Activated CD8-positive, alpha-beta T cell treated with anti-CD3 and anti-CD28 coated beads, Interleukin-2, amount 10 ng/mL, durations not matched to agents 7 days and 5 days (primary cell): ENCODE data around the gene PLAAT5. TPM values are rescaled to one million over a fixed set of nuclear protein-coding genes. Genes with fewer than 3 reads are reported as not detected.
A peak's percentile ranks its signal among the peaks of the same experiment; 100 is the strongest.

Source experiments
- ATAC-seq: fragments of 150-1000 bp; cut with Tn5 transposase; one replicate; pipeline ENCODE4 v1.10.0; 2021; ENCODE audit warnings: moderate library complexity
- CTCF ChIA-PET: fragments of 350-600 bp; sonication (Branson Sonifier 250); formaldehyde crosslinking; loops from one replicate; lab custom pipeline; 2021; ENCODE audit warnings: antibody characterized with exemption; lab: Charles Lee
- POLR2A ChIA-PET: fragments of 350-600 bp; sonication (Branson Sonifier 250); formaldehyde crosslinking; loops from one replicate; lab custom pipeline; 2021; ENCODE audit warnings: antibody characterized with exemption; lab: Charles Lee
- DNase-seq: peaks from one replicate; pipeline ENCODE4 v3.0.0-alpha.2; 2020
- H3K27ac Mint-ChIP-seq: one replicate; pipeline ENCODE4 v1.8.0; 2021; ENCODE audit warnings: mild to moderate bottlenecking, mixed read lengths
- H3K27me3 Mint-ChIP-seq: one replicate; pipeline ENCODE4 v1.8.0; 2021; ENCODE audit warnings: low read depth, mixed read lengths
- H3K36me3 Mint-ChIP-seq: one replicate; pipeline ENCODE4 v1.8.0; 2021; ENCODE audit warnings: low read depth, mixed read lengths
- H3K4me1 Mint-ChIP-seq: one replicate; pipeline ENCODE4 v1.8.0; 2021; ENCODE audit warnings: low read depth, mixed read lengths
- H3K4me3 Mint-ChIP-seq: one replicate; pipeline ENCODE4 v1.8.0; 2021; ENCODE audit warnings: mild to moderate bottlenecking, mixed read lengths
- H3K9me3 Mint-ChIP-seq: one replicate; pipeline ENCODE4 v1.8.0; 2022; ENCODE audit warnings: mixed read lengths; ENCODE audit not compliant: insufficient read depth
- total RNA-seq, 2 experiments: library from RNA; stranded (reverse); gene quantifications; one replicate each; pipeline ENCODE4 v1.2.3, GENCODE V29; 2021

Gene PLAAT5
- total RNA-seq, 2 experiments from 2014 or later, result 0.11 to 0.68 TPM

DNA sequence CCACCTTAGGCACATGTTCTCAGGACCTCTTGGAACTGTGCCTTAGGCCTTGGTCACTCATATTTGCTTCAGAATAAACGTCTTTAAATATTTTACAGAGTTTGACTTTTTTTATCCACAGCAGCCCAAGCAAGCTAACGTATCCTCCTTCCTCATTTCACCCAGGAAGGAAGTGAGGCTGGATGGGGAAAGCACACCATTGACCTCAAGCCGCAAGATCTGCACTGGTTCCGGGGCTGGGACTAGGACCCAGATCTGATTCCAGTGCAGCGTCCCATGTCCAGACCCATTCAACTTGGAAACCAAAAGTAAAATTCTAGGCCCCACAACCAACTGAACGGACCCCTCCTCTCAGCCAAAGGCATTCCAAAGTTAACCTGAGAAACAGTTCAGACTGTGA is 12.5 kb upstream of the PLAAT5 start:
- Mint-ChIP-seq H3K9me3 (peaks cover 18% of the 10 kb centered on the region), H3K27me3 (peaks cover 2% of the 10 kb centered on the region), H3K27ac (no peak overlapping the region), H3K4me1 (peaks cover 27% of the 10 kb centered on the region), H3K4me3 (no peak overlapping the region), H3K36me3 (peaks cover 8% of the 10 kb centered on the region)
- CTCF ChIA-PET, result interaction anchor here (0.6 kb wide), 1 partner anchor 205 kb away, joined by 4 read pairs; no protein-coding TSS in a partner anchor
- POLR2A ChIA-PET, result no interaction called here
- DNase-seq (no peak), ATAC-seq (no peak)

- Mint-ChIP-seq H3K4me1 (peaks cover 27% of the 10 kb centered on the region), H3K36me3 (peaks cover 8% of the 10 kb centered on the region), H3K4me3 (no peak overlapping the region), H3K27ac (peak overlapping the region; percentile 9), H3K27me3 (peaks cover 5% of the 10 kb centered on the region), H3K9me3 (peaks cover 18% of the 10 kb centered on the region)
- DNase-seq (no peak), ATAC-seq (no peak)
- POLR2A ChIA-PET, result no interaction called here
- CTCF ChIA-PET, result no interaction called here
Observed at GRCh38 chr11:63502252-63502820, 11.4 kb upstream of the PLAAT5 start.

- POLR2A ChIA-PET, result no interaction called here
- no peak overlapping the region for H3K4me3 Mint-ChIP-seq
- H3K27ac Mint-ChIP-seq, result no peak overlapping the region
- peaks cover 23% of the 10 kb centered on the region for H3K4me1 Mint-ChIP-seq
- peaks cover 18% of the 10 kb centered on the region for H3K9me3 Mint-ChIP-seq
- CTCF ChIA-PET, result no interaction called here
- peaks cover 13% of the 10 kb centered on the region for H3K27me3 Mint-ChIP-seq
- ATAC-seq (no peak), DNase-seq (no peak)
- H3K36me3 Mint-ChIP-seq, result peaks cover 8% of the 10 kb centered on the region
Observed at GRCh38 chr11:63501236-63501635, 10.3 kb upstream of the PLAAT5 start.

DNA sequence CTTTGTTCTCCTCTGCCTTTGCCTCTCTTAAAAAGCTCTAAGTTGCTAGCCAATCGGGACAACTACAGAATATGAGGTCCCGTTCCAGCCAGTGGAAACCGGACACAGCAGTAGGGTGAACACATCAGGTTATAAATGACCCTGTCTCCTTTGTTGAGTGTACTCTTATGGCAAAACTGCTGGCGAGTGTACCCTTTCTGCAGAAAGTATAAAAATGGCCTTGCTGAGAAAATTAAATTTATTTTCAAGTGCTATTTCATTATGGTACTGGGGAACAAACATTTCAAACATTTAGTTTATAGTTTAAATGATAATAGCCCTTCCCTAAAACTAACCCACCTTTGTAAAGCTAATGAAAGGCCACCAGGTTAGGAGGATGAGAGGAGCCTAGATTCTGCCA is 8.9 kb upstream of the PLAAT5 start:
- peaks cover 20% of the 10 kb centered on the region for H3K27me3 Mint-ChIP-seq
- DNase-seq, result no peak
- peaks cover 16% of the 10 kb centered on the region for H3K4me1 Mint-ChIP-seq
- no peak overlapping the region for H3K4me3 Mint-ChIP-seq
- CTCF ChIA-PET, result no interaction called here
- POLR2A ChIA-PET, result no interaction called here
- H3K27ac Mint-ChIP-seq, result no peak overlapping the region
- ATAC-seq, result no peak
- H3K9me3 Mint-ChIP-seq, result peaks cover 18% of the 10 kb centered on the region
- H3K36me3 Mint-ChIP-seq, result peaks cover 8% of the 10 kb centered on the region

GRCh38 chr11:63494975-63495374 is 4.0 kb upstream of the PLAAT5 start:
- H3K9me3 Mint-ChIP-seq, result peaks cover 8% of the 10 kb centered on the region
- no peak overlapping the region for H3K27ac Mint-ChIP-seq
- ChIA-PET POLR2A (no interaction called here), CTCF (interaction anchor here (2.1 kb wide), 1 partner anchor 16 kb away, joined by 8 read pairs; no protein-coding TSS in a partner anchor)
- ATAC-seq, result no peak
- peaks cover 50% of the 10 kb centered on the region for H3K27me3 Mint-ChIP-seq
- H3K4me3 Mint-ChIP-seq, result no peak overlapping the region
- H3K36me3 Mint-ChIP-seq, result peaks cover 2% of the 10 kb centered on the region
- no peak for DNase-seq
- peaks cover 12% of the 10 kb centered on the region for H3K4me1 Mint-ChIP-seq

DNA sequence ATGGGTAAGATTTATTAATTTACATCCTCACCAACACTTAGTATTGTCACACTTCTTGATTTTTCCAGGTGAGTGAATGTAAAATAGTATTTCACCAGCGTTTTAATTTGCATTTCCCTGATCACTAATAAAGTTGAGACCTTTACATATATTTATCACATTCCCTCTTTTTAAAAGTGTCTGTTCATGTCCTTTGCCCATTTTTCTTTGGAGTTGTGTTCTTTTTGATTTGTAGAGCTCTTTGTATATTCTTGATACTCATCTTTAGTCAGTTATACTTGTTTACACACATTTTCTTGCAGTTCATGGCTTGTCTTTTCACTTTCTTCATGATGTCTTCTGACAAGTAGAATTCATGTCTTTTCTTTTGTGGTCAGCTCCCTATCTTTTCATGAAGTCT is 2.2 kb upstream of the PLAAT5 start:
- no peak overlapping the region for H3K4me3 Mint-ChIP-seq
- POLR2A ChIA-PET, result no interaction called here
- H3K36me3 Mint-ChIP-seq, result peaks cover 2% of the 10 kb centered on the region
- H3K4me1 Mint-ChIP-seq, result peaks cover 12% of the 10 kb centered on the region
- DNase-seq, result no peak
- no peaks in the 10 kb centered on the region for H3K9me3 Mint-ChIP-seq
- no peak for ATAC-seq
- no peak overlapping the region for H3K27ac Mint-ChIP-seq
- CTCF ChIA-PET, result interaction anchor here (0.5 to 1.0 kb wide), 2 partner anchors 15 to 168 kb away, joined by 3 read pairs; no protein-coding TSS in a partner anchor
- peaks cover 60% of the 10 kb centered on the region for H3K27me3 Mint-ChIP-seq

GRCh38 chr11:63492441-63492840 is 1.5 kb upstream of the PLAAT5 start:
- Mint-ChIP-seq H3K4me1 (peaks cover 12% of the 10 kb centered on the region), H3K9me3 (no peaks in the 10 kb centered on the region), H3K27me3 (peaks cover 64% of the 10 kb centered on the region), H3K36me3 (peaks cover 2% of the 10 kb centered on the region), H3K27ac (no peak overlapping the region), H3K4me3 (no peak overlapping the region)
- ATAC-seq (no peak), DNase-seq (no peak)
- ChIA-PET POLR2A (no interaction called here), CTCF (interaction anchor here (3.9 kb wide), 1 partner anchor 14 kb away, joined by 29 read pairs; no protein-coding TSS in a partner anchor)

- ChIA-PET POLR2A (interaction anchor here (0.8 to 0.9 kb wide), 2 partner anchors 45 to 137 kb away, joined by 3 to 4 read pairs; partner anchors contain the start of gene PLAAT4), CTCF (interaction anchor here (0.7 to 3.9 kb wide), 3 partner anchors 13 to 33 kb away, joined by 3 to 29 read pairs (median 4); no protein-coding TSS in a partner anchor)
- no peak for DNase-seq
- Mint-ChIP-seq H3K36me3 (peaks cover 2% of the 10 kb centered on the region), H3K4me3 (peak overlapping the region; percentile 38), H3K27me3 (peaks cover 58% of the 10 kb centered on the region), H3K4me1 (peaks cover 12% of the 10 kb centered on the region), H3K9me3 (no peaks in the 10 kb centered on the region), H3K27ac (no peak overlapping the region)
- ATAC-seq, result no peak
Observed at GRCh38 chr11:63491636-63492372, 837 bp upstream of the PLAAT5 start.

DNA sequence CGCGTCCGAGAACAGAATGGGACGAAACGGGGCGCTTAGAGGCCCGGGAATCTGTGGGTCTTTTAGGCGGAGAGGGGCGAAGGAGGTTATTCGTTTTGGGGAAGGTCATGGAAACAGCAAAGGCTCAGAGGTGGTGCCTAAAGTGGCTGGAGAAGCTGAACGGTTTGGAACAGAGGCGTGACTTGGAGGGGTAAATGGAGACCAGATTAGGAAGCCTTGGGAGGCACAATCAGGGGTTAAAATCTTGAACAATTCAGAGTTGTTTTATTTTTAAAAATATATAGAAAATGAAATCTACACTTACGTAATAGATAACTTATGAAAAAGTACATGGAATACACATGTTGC is 247 bp upstream of the PLAAT5 start:
- peak; percentile 30 for ATAC-seq
- H3K27ac Mint-ChIP-seq, result no peak overlapping the region
- H3K4me1 Mint-ChIP-seq, result peaks cover 12% of the 10 kb centered on the region
- H3K36me3 Mint-ChIP-seq, result peaks cover 2% of the 10 kb centered on the region
- no peaks in the 10 kb centered on the region for H3K9me3 Mint-ChIP-seq
- H3K27me3 Mint-ChIP-seq, result peaks cover 59% of the 10 kb centered on the region
- DNase-seq, result no peak
- H3K4me3 Mint-ChIP-seq, result peak overlapping the region; percentile 74
- ChIA-PET CTCF (interaction anchor here (0.7 to 3.9 kb wide), 3 partner anchors 12 to 33 kb away, joined by 3 to 29 read pairs (median 4); no protein-coding TSS in a partner anchor), POLR2A (interaction anchor here (0.8 to 0.9 kb wide), 2 partner anchors 45 to 138 kb away, joined by 3 to 4 read pairs; partner anchors contain the start of gene PLAAT4)

DNA sequence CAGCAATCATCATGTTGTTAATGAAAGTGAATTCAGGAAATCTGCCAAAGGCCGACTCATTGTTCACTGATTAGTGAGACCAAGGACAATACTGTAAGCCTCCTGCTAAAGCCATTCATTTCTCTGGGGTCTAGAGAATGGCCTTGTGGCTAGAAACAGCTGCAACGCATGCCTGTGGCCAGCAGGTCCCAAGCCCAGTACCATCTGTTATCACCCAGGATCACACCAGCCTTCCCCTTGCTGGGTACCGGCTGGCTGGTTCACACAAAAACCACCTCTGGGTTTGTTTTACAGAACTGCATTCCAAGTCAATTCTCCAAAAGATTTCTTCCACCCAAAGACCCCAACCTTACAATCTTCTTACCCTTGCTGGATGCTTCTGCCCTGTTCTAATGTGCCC is 1.1 kb downstream of the PLAAT5 start:
- ChIA-PET POLR2A (no interaction called here), CTCF (interaction anchor here (0.9 to 3.9 kb wide), 4 partner anchors 11 to 149 kb away, joined by 3 to 29 read pairs (median 4); no protein-coding TSS in a partner anchor)
- ATAC-seq (no peak), DNase-seq (no peak)
- Mint-ChIP-seq H3K36me3 (peaks cover 5% of the 10 kb centered on the region), H3K27me3 (peaks cover 64% of the 10 kb centered on the region), H3K27ac (no peak overlapping the region), H3K4me3 (no peak overlapping the region), H3K9me3 (peaks cover 8% of the 10 kb centered on the region), H3K4me1 (peaks cover 12% of the 10 kb centered on the region)

DNA sequence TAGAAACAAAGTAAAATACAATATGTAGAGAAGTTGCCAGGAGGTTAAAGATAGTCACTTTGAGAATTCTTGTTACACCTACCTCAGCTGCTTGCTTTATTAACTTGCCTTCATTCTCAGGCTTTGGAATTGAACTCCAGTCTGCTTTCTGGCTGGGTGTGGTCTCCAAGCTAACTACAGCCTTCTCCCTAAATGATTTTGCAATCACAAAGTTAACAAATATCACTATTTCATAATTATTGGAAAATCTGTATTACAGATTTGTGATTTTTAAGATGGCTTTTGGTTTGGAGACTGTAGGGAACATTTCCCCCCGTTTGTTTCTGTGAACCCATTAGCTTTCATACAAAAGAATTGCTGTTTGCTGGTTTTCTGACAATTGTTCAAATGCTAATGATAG is 2.2 kb downstream of the PLAAT5 start:
- Mint-ChIP-seq H3K4me1 (peaks cover 12% of the 10 kb centered on the region), H3K4me3 (no peak overlapping the region), H3K9me3 (peaks cover 8% of the 10 kb centered on the region), H3K27ac (no peak overlapping the region), H3K27me3 (peaks cover 72% of the 10 kb centered on the region), H3K36me3 (peaks cover 5% of the 10 kb centered on the region)
- DNase-seq, result no peak
- CTCF ChIA-PET, result interaction anchor here (0.9 to 3.9 kb wide), 2 partner anchors 10 to 150 kb away, joined by 4 to 29 read pairs; no protein-coding TSS in a partner anchor
- POLR2A ChIA-PET, result no interaction called here
- no peak for ATAC-seq

DNA sequence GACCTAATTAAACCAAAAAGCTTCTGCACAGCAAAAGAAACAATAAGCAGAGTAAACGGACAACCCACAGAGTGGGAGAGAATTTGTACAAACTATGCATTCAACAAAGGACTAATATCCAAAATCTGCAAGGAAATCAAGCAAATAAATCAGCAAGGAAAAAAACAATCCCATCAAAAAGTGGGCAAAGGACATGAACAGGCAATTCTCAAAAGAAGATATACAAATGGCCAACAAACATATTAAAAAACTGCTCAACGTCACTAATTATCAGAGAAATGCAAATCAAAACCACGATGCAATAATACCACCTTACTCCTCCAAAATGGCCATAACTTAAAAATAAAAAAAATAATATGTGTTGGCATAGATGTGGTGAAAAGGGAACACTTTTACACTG is 5.2 kb downstream of the PLAAT5 start:
- Mint-ChIP-seq H3K4me3 (no peak overlapping the region), H3K36me3 (peaks cover 3% of the 10 kb centered on the region), H3K9me3 (peaks cover 8% of the 10 kb centered on the region), H3K27ac (no peak overlapping the region), H3K27me3 (peaks cover 56% of the 10 kb centered on the region), H3K4me1 (no peaks in the 10 kb centered on the region)
- POLR2A ChIA-PET, result no interaction called here
- CTCF ChIA-PET, result interaction anchor here (1.0 kb wide), 1 partner anchor 58 kb away, joined by 3 read pairs; no protein-coding TSS in a partner anchor
- no peak for ATAC-seq
- no peak for DNase-seq
